ENCODE measurements around the gene GIGYF2.

GIGYF2 gene

GRCh38 chr2:232883116-232883721 is 186.1 kb downstream of the GIGYF2 start:
- DNase-seq = no peak

GRCh38 chr2:232884001-232884421 is 186.9 kb downstream of the GIGYF2 start:
- DNase-seq = no peak

GRCh38 chr2:232884549-232885263 is 187.6 kb downstream of the GIGYF2 start:
- no peak for DNase-seq

- DNase-seq = no peak
Observed at GRCh38 chr2:232885264-232885961, 188.3 kb downstream of the GIGYF2 start.

- DNase-seq = no peak
Observed at GRCh38 chr2:232886176-232886575, 189.0 kb downstream of the GIGYF2 start.

- DNase-seq = no peak
Observed at GRCh38 chr2:232886632-232887031, 189.5 kb downstream of the GIGYF2 start.

- no peak for DNase-seq
Observed at GRCh38 chr2:232887171-232887850, 190.2 kb downstream of the GIGYF2 start.

- DNase-seq = no peak
Observed at GRCh38 chr2:232888099-232888836, 191.1 kb downstream of the GIGYF2 start.

GRCh38 chr2:232888839-232889529 is 191.9 kb downstream of the GIGYF2 start:
- no peak for DNase-seq

GRCh38 chr2:232889876-232890401 is 192.8 kb downstream of the GIGYF2 start:
- no peak for DNase-seq

- no peak for DNase-seq
Observed at GRCh38 chr2:232890536-232890895, 193.4 kb downstream of the GIGYF2 start.

- no peak for DNase-seq
Observed at GRCh38 chr2:232890896-232891601, 193.9 kb downstream of the GIGYF2 start.

- DNase-seq = no peak
Observed at GRCh38 chr2:232891621-232892071, 194.5 kb downstream of the GIGYF2 start.

GRCh38 chr2:232892221-232892620 is 195.1 kb downstream of the GIGYF2 start:
- DNase-seq = no peak

- DNase-seq = no peak
Observed at GRCh38 chr2:232892843-232893242, 195.7 kb downstream of the GIGYF2 start.

GRCh38 chr2:232893834-232894233 is 196.7 kb downstream of the GIGYF2 start:
- DNase-seq = no peak

- no peak for DNase-seq
Observed at GRCh38 chr2:232894251-232894650, 197.1 kb downstream of the GIGYF2 start.

- DNase-seq = no peak
Observed at GRCh38 chr2:232894746-232895145, 197.6 kb downstream of the GIGYF2 start.

GRCh38 chr2:232896111-232896510 is 199.0 kb downstream of the GIGYF2 start:
- DNase-seq = no peak

GRCh38 chr2:232896720-232897597 is 199.8 kb downstream of the GIGYF2 start:
- DNase-seq = no peak

Data from stimulated activated CD4-positive, alpha-beta T cell treated with anti-CD3 and anti-CD28 coated beads, Interleukin-2, amount 100 ng/mL, for 48 hours (primary cell).